Measurements from ENCODE around the gene RHOF.

- TF ChIP-seq, protein P1, sequence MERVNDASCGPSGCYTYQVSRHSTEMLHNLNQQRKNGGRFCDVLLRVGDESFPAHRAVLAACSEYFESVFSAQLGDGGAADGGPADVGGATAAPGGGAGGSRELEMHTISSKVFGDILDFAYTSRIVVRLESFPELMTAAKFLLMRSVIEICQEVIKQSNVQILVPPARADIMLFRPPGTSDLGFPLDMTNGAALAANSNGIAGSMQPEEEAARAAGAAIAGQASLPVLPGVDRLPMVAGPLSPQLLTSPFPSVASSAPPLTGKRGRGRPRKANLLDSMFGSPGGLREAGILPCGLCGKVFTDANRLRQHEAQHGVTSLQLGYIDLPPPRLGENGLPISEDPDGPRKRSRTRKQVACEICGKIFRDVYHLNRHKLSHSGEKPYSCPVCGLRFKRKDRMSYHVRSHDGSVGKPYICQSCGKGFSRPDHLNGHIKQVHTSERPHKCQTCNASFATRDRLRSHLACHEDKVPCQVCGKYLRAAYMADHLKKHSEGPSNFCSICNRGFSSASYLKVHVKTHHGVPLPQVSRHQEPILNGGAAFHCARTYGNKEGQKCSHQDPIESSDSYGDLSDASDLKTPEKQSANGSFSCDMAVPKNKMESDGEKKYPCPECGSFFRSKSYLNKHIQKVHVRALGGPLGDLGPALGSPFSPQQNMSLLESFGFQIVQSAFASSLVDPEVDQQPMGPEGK (CRISPR knock-in tag; IDR thresholded peaks at IDR 0.05; ENCODE audit: borderline replicate concordance), result no peak
- no peak for TF ChIP-seq OSR1 (CRISPR knock-in tag; IDR thresholded peaks at IDR 0.05)
- TF ChIP-seq RARB (CRISPR knock-in tag; IDR thresholded peaks at IDR 0.05), result no peak
- TF ChIP-seq ZNF565 (CRISPR knock-in tag; conservative IDR thresholded peaks at IDR 0.05; ENCODE audit: low read depth), result no peak
- no peak for TF ChIP-seq ZNF8 (CRISPR knock-in tag; IDR thresholded peaks at IDR 0.05)
- TF ChIP-seq POU6F1 (CRISPR knock-in tag; IDR thresholded peaks at IDR 0.05; ENCODE audit: borderline replicate concordance, low read depth), result no peak
- no peak for TF ChIP-seq ISL1 (CRISPR knock-in tag; IDR thresholded peaks at IDR 0.05)
- TF ChIP-seq ARNTL (CRISPR knock-in tag; IDR thresholded peaks at IDR 0.05; ENCODE audit: borderline replicate concordance, low read depth), result no peak
- no peak for TF ChIP-seq TCF4 (CRISPR knock-in tag; IDR thresholded peaks at IDR 0.05; ENCODE audit: borderline replicate concordance)
- TF ChIP-seq BACH2 (CRISPR knock-in tag; IDR thresholded peaks at IDR 0.05; ENCODE audit: borderline replicate concordance), result no peak
These were observed 10.5 kb upstream of the RHOF start, which contains the start of gene SETD1B for GRCh38 chr12:121803861-121804416.

Data from SK-N-SH treated with all-trans-retinoic acid at 6 μM for 48 hours (cell line).